ENCODE measurements around the gene UGT1A8.

- TF ChIP-seq, protein P1, sequence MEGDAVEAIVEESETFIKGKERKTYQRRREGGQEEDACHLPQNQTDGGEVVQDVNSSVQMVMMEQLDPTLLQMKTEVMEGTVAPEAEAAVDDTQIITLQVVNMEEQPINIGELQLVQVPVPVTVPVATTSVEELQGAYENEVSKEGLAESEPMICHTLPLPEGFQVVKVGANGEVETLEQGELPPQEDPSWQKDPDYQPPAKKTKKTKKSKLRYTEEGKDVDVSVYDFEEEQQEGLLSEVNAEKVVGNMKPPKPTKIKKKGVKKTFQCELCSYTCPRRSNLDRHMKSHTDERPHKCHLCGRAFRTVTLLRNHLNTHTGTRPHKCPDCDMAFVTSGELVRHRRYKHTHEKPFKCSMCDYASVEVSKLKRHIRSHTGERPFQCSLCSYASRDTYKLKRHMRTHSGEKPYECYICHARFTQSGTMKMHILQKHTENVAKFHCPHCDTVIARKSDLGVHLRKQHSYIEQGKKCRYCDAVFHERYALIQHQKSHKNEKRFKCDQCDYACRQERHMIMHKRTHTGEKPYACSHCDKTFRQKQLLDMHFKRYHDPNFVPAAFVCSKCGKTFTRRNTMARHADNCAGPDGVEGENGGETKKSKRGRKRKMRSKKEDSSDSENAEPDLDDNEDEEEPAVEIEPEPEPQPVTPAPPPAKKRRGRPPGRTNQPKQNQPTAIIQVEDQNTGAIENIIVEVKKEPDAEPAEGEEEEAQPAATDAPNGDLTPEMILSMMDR (conservative IDR thresholded peaks at IDR 0.05; ENCODE audit: low read length), result no peak
- no peak for TF ChIP-seq EZH2phosphoT487 (IDR thresholded peaks at IDR 0.05; ENCODE audit: borderline replicate concordance, low read depth, low read length)
Observed at GRCh38 chr2:233811732-233812131, 194.3 kb downstream of the UGT1A8 start.

Data from OCI-LY7 (cell line).